Neuron (in vitro differentiated cells): ENCODE data around the gene TMC8.

Experiments
- H2AFZ ChIP-seq: one replicate; pipeline ENCODE4 v1.6.1; 2013; ENCODE audit warnings: low read depth, mild to moderate bottlenecking, inconsistent platforms, low read length, moderate library complexity
- H3K27me3 ChIP-seq: one replicate; pipeline ENCODE4 v1.6.1; 2013; ENCODE audit warnings: low read length; ENCODE audit not compliant: insufficient read depth
- H3K36me3 ChIP-seq: one replicate; pipeline ENCODE4 v1.6.1; 2013; ENCODE audit warnings: low read length; ENCODE audit not compliant: insufficient read depth
- H3K4me1 ChIP-seq: one replicate; pipeline ENCODE4 v1.6.1; 2013; ENCODE audit warnings: low read length; ENCODE audit not compliant: insufficient read depth
- H3K4me3 ChIP-seq: 2 replicates; pipeline ENCODE4 v1.5.1; 2013; ENCODE audit warnings: mild to moderate bottlenecking, low read length, moderate library complexity
- H3K9me3 ChIP-seq: one replicate; pipeline ENCODE4 v1.6.1; 2013; ENCODE audit warnings: low read length

The TMC8 gene

GRCh38 chr17:78104540-78104941 lies 26.0 kb upstream of the TMC8 start:
- H3K4me3 ChIP-seq, result no peak overlapping the region
- H3K36me3 ChIP-seq, result peaks cover 52% of the 10 kb centered on the region
- H3K9me3 ChIP-seq, result peaks cover 6% of the 10 kb centered on the region
- no peak overlapping the region for H2AFZ ChIP-seq
- H3K4me1 ChIP-seq, result no peaks in the 10 kb centered on the region
- H3K27me3 ChIP-seq, result no peaks in the 10 kb centered on the region

DNA sequence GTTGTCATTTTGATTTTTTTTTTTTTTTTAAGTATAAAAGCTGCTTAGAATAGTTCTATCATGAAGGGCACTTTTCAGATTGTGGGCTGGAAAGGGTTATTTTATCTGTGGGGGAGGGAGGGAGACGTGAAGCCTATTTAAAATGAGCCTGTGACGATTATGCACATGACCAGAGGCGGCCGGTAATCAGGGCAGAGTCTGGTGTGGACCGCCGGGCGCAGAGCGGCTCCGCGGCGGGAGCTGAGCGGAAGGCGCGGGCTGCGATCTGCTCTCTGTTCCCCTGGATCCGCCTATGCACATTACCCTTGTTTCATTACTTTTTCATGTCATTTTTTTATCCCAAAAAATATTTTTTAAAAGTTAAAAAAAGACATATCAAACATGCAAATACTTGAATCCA lies 25.5 kb upstream of the TMC8 start:
- Histone ChIP-seq H3K9me3 (peaks cover 3% of the 10 kb centered on the region), H3K4me1 (no peaks in the 10 kb centered on the region), H3K27me3 (no peaks in the 10 kb centered on the region), H3K4me3 (no peak overlapping the region), H2AFZ (no peak overlapping the region), H3K36me3 (peaks cover 47% of the 10 kb centered on the region)

DNA sequence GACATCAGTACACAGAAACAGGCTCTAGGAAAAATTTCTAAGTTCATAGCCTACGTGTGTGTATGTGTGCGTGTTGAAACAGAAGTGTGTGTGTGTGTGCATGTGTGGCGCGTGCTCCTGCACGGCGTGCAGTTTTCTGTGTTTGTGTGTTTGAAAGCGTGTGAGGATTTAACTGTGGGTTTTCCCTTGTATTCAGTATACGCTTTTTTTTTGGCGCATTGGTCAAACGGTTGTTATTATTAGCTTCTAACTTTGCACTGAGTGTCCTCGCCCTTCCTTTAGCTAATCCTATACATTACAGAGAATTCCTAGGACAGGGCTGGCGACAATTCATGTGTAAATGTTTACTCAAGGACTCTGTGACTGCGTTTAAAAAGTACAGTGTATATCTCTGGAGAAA lies 25.0 kb upstream of the TMC8 start:
- Histone ChIP-seq H3K36me3 (peaks cover 43% of the 10 kb centered on the region), H3K9me3 (no peaks in the 10 kb centered on the region), H3K4me3 (no peak overlapping the region)

DNA sequence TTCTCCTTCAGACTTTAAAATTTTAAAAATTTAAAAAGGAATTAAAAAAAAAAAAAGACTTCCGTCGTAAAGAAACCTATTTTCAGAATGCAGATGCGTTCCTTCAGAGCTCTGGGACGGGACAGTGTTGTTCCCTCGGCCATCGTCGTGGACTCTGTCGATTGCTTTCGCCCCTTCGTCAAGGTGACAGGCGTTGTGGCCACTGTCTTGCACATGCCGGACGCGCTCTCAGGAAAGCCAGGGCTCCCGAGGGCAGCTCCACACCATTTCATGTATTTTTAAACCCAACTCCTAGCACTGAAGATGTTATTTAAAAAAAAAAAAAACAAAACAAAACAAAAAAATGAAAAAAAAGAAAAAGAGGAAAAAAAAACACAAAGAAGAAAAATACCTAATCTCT lies 24.4 kb upstream of the TMC8 start:
- Histone ChIP-seq H3K9me3 (no peaks in the 10 kb centered on the region), H3K4me1 (no peaks in the 10 kb centered on the region), H3K4me3 (no peak overlapping the region), H2AFZ (no peak overlapping the region), H3K36me3 (peaks cover 40% of the 10 kb centered on the region), H3K27me3 (no peaks in the 10 kb centered on the region)

More for the DNA sequence above, 25.0 kb upstream of the TMC8 start:
- H2AFZ ChIP-seq, result no peak overlapping the region
- H3K27me3 ChIP-seq, result no peaks in the 10 kb centered on the region
- no peaks in the 10 kb centered on the region for H3K4me1 ChIP-seq

- no peak overlapping the region for H3K4me3 ChIP-seq
- no peaks in the 10 kb centered on the region for H3K9me3 ChIP-seq
- no peak overlapping the region for H2AFZ ChIP-seq
- H3K27me3 ChIP-seq, result no peaks in the 10 kb centered on the region
- no peaks in the 10 kb centered on the region for H3K4me1 ChIP-seq
- peaks cover 32% of the 10 kb centered on the region for H3K36me3 ChIP-seq
These were observed 23.1 kb upstream of the TMC8 start for GRCh38 chr17:78107457-78107856.

DNA sequence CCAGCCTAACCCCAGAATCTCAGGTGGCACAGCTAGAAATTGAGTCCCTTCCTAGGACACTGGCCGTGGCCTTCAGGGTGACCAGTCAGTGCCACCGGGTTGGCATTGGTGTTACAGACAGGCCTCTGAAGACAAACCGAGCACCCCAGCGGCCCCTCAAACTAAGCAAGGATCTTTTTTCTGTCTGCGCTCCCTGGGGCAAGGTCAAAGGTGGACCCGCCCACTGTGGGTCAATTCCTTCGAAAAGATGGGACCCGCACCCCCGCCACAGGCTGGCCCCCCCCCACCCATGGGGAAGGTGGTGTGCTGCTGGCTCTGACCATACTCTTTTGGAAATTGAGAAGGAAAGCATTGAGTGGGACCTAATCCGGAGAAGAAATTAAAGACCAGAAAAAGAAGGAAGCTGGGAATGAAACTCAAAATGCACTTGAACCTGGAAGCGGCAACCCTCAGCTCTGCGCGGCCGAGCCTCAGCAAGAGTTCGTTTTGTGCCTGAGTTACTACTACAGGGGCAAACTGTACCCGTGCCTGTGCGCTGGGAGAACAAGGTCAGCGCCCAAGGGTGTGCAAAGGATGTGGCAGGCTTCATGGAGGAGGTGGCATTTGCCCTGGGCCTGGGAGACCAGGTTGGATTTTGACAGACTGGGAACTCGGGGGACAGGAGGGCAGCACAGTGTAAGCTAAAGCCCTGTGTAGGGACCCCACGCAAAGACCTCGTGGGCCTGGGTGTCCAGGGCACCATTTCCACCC lies 22.4 kb upstream of the TMC8 start:
- Histone ChIP-seq H2AFZ (no peak overlapping the region), H3K36me3 (peaks cover 25% of the 10 kb centered on the region), H3K27me3 (no peaks in the 10 kb centered on the region)

GRCh38 chr17:78108726-78109488 lies 21.7 kb upstream of the TMC8 start:
- H3K36me3 ChIP-seq, result peaks cover 18% of the 10 kb centered on the region
- no peak overlapping the region for H2AFZ ChIP-seq
- no peaks in the 10 kb centered on the region for H3K9me3 ChIP-seq
- H3K27me3 ChIP-seq, result no peaks in the 10 kb centered on the region
- H3K4me1 ChIP-seq, result no peaks in the 10 kb centered on the region
- H3K4me3 ChIP-seq, result no peak overlapping the region

More for the DNA sequence above, 22.4 kb upstream of the TMC8 start:
- Histone ChIP-seq H3K4me3 (no peak overlapping the region), H3K9me3 (no peaks in the 10 kb centered on the region), H3K4me1 (no peaks in the 10 kb centered on the region)

GRCh38 chr17:78109489-78109761 lies 21.1 kb upstream of the TMC8 start:
- Histone ChIP-seq H3K4me3 (no peak overlapping the region), H3K9me3 (no peaks in the 10 kb centered on the region), H3K36me3 (peaks cover 12% of the 10 kb centered on the region), H3K27me3 (no peaks in the 10 kb centered on the region), H2AFZ (no peak overlapping the region), H3K4me1 (no peaks in the 10 kb centered on the region)

DNA sequence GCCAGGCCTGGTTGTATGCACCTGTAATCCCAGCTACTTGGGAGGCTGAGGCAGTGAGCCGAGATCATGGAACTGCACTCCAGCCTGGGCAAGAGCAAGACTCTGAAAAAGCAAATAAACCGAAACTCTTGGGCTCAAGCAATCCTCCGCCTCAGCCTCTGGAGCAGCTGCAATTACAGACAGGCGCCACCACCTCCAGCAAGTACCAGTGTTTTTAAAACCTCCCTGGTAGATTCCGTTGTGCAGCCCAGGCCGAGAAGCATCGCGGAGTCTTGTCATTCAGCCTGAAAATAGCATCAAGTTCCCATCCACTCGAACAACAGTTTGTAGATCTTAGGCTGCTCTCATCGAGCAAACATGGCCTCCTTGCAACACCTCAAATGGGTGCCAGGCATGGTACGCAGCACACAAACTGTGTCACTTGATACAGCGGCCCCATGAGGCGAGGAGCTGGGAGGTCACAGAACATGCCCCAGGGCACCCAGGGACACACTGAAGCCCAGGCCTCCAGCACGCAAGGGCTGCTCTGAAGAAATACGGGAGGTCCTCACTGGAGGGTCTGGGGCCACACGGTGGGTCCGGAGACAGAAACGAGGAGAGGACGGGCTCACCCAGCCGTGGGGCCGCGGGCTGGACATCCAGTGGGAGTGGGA lies 20.1 kb upstream of the TMC8 start:
- no peaks in the 10 kb centered on the region for H3K9me3 ChIP-seq
- H3K4me1 ChIP-seq, result no peaks in the 10 kb centered on the region
- H3K4me3 ChIP-seq, result no peak overlapping the region
- H3K27me3 ChIP-seq, result no peaks in the 10 kb centered on the region
- no peak overlapping the region for H2AFZ ChIP-seq
- H3K36me3 ChIP-seq, result peaks cover 10% of the 10 kb centered on the region

- Histone ChIP-seq H3K36me3 (peaks cover 6% of the 10 kb centered on the region), H3K9me3 (no peaks in the 10 kb centered on the region), H3K4me1 (no peaks in the 10 kb centered on the region), H2AFZ (no peak overlapping the region), H3K27me3 (no peaks in the 10 kb centered on the region), H3K4me3 (no peak overlapping the region)
These were observed 19.4 kb upstream of the TMC8 start for GRCh38 chr17:78111016-78111726.

- H2AFZ ChIP-seq, result no peak overlapping the region
- peaks cover 4% of the 10 kb centered on the region for H3K36me3 ChIP-seq
- no peak overlapping the region for H3K4me3 ChIP-seq
- H3K27me3 ChIP-seq, result no peaks in the 10 kb centered on the region
- no peaks in the 10 kb centered on the region for H3K9me3 ChIP-seq
- no peaks in the 10 kb centered on the region for H3K4me1 ChIP-seq
These were observed 18.6 kb upstream of the TMC8 start for GRCh38 chr17:78111727-78112517.

GRCh38 chr17:78112518-78113471 lies 17.8 kb upstream of the TMC8 start:
- Histone ChIP-seq H3K36me3 (peaks cover 3% of the 10 kb centered on the region), H2AFZ (no peak overlapping the region), H3K9me3 (no peaks in the 10 kb centered on the region), H3K4me1 (no peaks in the 10 kb centered on the region), H3K4me3 (no peak overlapping the region), H3K27me3 (no peaks in the 10 kb centered on the region)
